GM12865 (cell line): ENCODE results near the gene CYP2C19.
"Not testable (repeated sequence)": the region's sequence is repeated elsewhere in the genome, so short reads cannot be mapped to it uniquely, and the experiment has no call there.

Source experiments
- DNase-seq: peaks from one replicate; pipeline ENCODE4 v3.0.0; 2010; ENCODE audit warnings: low read depth
- H3K4me3 ChIP-seq: 2 replicates; pipeline ENCODE4 v1.5.1; 2011; ENCODE audit warnings: mild to moderate bottlenecking, low read depth, low read length, control low read depth
- TF ChIP-seq, protein P1 (sequence below): IDR thresholded peaks from 2 replicates; pipeline ENCODE4 v1.5.1; 2011; ENCODE audit warnings: low read length, control low read depth, low read depth, inconsistent platforms; ENCODE audit not compliant: insufficient read depth; ENCODE audit errors: missing control alignments

CYP2C19 gene

DNA sequence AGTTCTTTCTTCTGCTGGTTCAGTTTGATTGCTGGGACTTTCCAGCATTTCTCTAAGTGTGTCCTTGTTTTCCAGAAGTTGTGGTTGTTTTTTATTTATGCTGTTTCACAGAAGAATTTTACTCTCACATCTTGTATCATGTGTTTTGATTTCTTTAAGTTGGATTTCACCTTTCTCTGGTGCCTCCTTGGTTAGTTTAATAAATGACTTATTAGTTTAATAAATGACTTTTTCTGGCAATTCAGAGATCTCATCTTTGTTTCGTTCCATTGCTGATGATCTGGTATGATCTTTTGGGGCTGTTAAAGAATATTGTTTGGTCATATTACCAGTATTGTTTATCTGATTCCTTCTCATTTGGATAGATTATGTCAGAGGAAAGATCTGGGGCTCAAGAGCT lies 116.2 kb downstream of the CYP2C19 start:
- TF ChIP-seq, protein P1, sequence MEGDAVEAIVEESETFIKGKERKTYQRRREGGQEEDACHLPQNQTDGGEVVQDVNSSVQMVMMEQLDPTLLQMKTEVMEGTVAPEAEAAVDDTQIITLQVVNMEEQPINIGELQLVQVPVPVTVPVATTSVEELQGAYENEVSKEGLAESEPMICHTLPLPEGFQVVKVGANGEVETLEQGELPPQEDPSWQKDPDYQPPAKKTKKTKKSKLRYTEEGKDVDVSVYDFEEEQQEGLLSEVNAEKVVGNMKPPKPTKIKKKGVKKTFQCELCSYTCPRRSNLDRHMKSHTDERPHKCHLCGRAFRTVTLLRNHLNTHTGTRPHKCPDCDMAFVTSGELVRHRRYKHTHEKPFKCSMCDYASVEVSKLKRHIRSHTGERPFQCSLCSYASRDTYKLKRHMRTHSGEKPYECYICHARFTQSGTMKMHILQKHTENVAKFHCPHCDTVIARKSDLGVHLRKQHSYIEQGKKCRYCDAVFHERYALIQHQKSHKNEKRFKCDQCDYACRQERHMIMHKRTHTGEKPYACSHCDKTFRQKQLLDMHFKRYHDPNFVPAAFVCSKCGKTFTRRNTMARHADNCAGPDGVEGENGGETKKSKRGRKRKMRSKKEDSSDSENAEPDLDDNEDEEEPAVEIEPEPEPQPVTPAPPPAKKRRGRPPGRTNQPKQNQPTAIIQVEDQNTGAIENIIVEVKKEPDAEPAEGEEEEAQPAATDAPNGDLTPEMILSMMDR = no peak
- no peak overlapping the region for H3K4me3 ChIP-seq
- DNase-seq = no peak

DNA sequence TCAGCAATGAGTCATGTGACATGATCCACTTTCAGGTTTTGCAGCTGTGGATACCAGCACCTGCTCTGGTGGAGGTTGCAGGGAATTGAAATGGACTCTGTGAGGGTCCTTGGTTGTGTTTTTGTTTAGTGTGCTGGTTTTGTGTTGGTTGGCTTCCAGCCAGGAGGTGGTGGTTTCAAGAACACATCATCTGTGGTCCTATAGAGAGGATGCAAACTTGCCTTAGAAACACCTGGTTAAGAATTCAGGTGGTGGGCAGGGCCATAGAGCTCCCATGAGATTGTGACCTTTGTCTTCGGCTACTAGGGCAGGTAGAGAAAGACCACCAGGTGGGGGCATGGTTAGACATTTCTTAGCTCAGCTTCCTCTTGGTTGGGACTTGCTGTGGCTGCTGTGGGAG lies 116.7 kb downstream of the CYP2C19 start:
- no peak for DNase-seq
- H3K4me3 ChIP-seq = no peak overlapping the region
- TF ChIP-seq, protein P1 = no peak

DNA sequence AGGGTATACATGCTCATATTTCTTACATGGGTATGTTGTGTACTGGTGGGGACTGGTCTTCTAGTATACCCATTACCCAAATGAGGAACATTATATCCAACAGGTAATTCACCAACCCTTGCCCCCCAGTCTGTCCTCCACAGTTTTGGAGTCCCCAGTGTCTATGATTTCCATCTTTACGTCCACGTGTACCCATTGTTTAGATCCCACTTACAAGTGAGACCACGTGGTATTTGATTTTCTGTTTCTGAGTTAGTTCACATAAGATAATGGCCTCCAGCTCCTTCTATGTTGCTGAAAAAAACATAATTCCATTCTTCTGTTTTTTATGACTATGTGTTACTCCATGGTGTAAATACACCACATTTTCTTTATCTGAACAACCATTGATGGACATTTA lies 126.6 kb downstream of the CYP2C19 start:
- H3K4me3 ChIP-seq = no peak overlapping the region
- DNase-seq = no peak
- TF ChIP-seq, protein P1 = no peak

DNA sequence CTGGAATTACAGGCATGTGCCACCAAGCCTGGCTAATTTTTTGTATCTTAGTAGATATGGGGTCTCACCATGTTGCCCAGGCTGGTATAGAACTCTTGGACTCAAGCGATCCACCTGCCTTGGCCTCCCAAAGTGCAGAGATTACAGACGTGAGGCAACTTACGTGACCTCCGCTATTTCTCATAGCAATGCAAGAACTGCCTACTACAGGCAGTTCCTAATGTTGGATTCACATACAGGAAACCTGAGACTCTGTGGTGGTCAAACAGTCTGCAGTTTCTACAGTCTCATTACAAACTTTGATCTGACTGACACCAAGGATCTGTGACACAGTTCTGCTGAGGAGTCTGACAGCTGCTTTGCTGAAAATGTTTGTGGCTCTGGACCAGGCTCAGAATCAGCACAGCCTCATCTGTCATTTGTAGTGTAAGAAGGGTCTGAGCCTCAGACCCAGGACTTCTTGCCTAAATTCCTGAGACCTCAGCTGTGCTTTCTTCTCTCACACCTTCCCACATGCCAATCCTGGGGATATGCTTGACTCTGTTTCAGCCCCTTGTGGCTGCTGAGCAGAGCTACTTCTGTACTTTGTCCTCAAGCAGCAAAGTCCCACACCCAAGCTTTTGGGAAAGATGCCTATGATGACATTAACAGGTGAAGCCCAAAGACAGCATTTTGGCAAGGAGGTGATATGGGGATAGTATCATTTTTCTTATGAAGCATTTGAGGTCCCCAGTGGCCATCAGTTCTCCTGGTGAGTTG lies 128.0 kb downstream of the CYP2C19 start:
- TF ChIP-seq, protein P1 = no peak

DNA sequence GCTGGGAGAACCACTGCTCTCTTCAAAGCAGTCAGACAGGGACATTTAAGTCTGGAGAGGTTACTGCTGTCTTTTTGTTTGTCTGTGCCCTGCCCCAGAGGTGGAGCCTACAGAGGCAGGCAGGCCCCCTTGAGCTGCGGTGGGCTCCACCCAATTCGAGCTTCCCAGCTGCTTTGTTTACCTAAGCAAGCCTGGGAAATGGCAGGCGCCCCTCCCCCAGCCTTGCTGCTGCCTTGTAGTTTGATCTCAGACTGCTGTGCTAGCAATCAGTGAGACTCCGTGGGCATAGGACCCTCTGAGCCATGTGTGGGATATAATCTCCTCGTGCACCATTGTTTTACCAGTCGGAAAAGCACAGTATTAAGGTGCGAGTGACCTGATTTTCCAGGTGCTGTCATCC lies 135.9 kb downstream of the CYP2C19 start:
- DNase-seq, H3K4me3 ChIP-seq: not testable (repeated sequence)

More for the DNA sequence above, 128.0 kb downstream of the CYP2C19 start:
- no peak overlapping the region for H3K4me3 ChIP-seq
- DNase-seq = no peak

DNA sequence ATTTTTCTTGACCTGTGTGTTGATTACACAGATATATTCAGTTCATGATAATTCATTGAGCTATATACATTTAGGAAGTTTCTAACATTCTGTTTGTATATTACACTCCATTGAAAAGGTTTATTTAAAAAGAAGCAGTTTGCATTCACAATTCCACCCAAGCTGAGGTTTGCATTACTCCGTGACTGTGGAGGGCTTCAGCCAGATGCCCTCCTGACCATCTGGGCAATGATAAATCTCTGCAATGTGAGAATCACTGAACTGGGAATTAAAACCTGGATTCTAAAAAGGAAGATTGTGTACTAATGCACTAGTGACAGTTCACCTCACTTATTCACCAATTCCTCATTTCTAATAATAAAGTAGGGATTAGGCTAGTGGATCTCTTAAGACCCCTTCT lies 139.6 kb downstream of the CYP2C19 start:
- TF ChIP-seq, protein P1 = no peak
- no peak for DNase-seq
- no peak overlapping the region for H3K4me3 ChIP-seq

DNA sequence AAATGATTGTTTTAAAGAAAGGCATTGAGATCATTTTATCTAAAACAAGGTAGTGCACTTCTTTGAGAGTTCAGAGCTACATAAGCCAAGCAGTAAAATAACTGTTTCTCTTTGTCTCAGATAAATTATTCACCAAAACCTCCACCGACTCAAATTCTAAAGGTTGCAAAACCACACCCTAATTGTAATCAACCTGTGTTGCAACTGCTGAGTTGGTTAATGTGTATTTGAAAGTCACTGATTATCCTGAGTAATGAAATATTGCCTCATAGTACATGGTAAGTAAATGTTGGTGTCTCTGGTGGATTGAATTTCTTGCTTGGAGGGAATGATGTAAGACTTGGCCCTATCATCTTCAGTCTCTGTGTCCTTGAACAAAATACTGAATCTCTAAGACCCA lies 140.1 kb downstream of the CYP2C19 start:
- H3K4me3 ChIP-seq = no peak overlapping the region
- no peak for DNase-seq
- TF ChIP-seq, protein P1 = no peak
